IPS-NIHi11 (cell line): ENCODE results near the gene NPW.

Experiments
- DNase-seq: peaks from one replicate; pipeline ENCODE4 v3.0.0; 2012; ENCODE audit warnings: mixed read lengths, low spot score

The NPW gene

DNA sequence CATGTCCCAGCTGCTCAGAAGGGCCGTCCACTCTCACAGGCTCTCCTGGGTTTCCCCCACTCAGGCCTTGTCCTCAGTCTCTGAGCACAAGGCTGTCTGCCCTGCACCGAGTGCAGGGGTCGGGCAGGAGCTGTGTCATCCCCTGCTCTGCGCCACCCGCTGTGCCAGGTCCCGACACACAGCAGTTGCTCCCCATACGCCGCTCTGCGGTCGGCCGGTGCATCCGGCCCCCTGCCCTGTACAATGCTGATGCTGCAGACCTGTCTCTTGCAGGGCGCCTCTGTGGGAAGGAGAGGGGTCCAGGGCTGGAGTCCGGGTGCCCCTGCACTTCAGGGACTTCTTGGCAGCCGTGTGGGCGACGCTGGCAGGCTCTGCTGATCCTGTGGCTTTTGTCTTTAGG lies 34.3 kb downstream of the NPW start:
- DNase-seq, result no peak

DNA sequence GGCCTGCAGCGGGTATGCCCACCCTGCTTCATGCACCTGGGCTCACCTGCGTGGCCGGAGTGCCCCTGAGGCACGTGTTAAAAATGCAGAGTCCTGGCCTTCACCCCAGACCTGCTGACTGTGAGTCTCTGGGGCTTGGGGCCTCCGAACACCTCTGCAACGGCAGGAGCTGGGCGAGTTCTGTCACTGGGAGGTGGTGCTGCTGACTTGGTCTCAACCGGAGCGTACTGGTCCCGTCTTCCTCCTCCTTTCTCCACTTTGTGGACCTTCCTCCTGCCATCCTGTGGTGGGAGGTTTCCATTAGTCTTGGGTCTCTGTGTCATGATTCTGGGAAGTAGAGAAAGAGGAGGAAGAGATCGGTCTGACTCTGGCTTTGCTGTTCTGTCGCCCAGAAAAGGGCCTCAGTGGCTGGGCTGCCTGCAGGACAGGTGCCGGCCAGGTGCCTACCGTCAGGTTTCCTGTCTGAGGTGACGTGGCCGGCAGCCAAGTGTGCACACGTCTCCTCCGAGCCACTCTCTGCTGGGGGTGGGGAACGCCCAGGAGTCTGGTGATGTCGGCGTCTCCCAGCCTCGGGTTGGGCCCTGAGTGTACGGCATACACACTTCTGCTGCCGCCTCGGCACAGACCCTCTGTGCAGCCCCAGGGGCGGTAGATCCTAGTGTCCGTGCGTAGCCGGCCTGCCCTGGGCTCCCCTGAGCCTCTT lies 35.1 kb downstream of the NPW start:
- DNase-seq, result no peak

DNA sequence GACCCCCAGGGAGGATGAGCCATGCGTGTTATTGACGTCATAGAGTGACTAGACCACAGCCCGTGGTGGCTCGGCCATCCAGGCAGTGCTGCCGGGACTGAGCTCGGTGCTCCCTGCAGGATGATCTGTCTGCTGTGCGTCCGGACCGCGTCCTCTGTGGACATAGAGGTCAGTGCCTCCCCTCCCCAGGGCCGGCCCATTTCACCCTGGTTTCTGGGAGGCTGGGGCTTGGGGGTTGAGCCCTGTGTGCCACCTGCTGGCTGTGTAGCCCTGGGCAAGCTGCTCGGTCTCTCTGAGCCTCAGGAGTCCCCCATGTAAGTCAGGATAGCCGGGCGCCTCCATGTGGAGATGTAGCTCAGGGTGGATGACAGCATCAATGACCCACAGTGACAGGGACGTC lies 36.5 kb downstream of the NPW start:
- no peak for DNase-seq

GRCh38 chr16:2056681-2057407 lies 37.3 kb downstream of the NPW start:
- DNase-seq, result peak; percentile 63

GRCh38 chr16:2057438-2057837 lies 37.9 kb downstream of the NPW start:
- DNase-seq, result no peak

- no peak for DNase-seq
Measured at GRCh38 chr16:2058420-2058819, 38.8 kb downstream of the NPW start.

- no peak for DNase-seq
Measured at GRCh38 chr16:2058872-2059271, 39.3 kb downstream of the NPW start.

DNA sequence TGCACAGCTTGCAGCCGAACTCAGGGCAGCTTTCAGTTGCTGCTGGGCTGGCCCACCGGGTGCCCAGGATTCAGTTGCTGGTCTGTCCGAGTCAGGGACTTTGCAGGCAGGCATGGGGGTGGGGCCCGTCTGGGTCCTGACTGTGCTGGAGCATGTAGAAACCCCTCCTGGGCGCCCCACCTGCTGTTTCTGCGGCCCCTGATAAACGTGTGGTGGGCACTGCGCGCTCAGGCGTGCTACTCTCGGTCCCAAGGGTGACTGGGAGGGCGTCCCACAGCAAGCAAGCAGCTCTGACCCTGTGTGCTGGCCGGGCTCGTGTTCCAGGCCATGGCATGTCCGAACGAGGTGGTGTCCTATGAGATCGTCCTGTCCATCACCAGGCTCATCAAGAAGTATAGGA lies 40.8 kb downstream of the NPW start:
- DNase-seq, result no peak

DNA sequence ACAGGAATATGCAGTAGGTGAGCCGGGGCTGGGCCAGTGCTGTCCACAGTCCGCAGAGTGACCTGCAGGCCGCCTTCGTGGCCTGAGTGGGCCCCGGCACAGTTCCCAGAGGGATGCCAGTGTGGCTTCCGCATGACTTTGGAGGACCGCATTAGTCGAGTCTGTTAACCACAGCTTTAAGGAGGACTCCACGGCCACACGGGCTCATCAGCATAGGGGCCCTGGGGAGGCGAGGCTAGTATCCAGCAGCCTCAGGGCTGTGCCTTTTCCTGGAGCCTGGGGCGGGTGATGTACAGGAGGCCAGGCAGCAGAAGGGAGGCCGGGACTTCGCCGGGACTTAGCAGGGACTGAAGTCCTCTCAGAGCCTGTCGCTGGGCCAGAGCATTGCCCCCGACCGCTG lies 41.4 kb downstream of the NPW start:
- DNase-seq, result no peak

- no peak for DNase-seq
Measured at GRCh38 chr16:2061526-2061925, 41.9 kb downstream of the NPW start.

DNA sequence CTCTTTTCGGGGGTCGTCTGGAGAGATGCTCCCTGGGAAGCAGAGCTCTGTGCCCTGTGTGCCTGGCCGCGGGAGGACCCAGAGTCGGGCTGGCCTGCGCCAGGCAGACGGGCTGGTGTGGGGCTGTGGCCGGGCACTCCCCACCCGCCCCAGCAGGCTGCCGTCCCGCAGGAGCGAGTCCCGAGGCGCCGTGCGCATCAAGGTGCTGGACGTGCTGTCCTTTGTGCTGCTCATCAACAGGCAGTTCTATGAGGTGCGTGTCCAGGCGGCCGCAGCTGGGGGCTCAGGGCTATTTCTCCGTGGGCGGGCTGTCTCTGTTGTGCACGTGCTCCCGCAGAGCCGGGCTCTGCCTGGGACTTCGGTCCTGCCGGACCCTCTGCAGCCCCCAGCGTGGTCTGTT lies 43.2 kb downstream of the NPW start:
- no peak for DNase-seq

DNA sequence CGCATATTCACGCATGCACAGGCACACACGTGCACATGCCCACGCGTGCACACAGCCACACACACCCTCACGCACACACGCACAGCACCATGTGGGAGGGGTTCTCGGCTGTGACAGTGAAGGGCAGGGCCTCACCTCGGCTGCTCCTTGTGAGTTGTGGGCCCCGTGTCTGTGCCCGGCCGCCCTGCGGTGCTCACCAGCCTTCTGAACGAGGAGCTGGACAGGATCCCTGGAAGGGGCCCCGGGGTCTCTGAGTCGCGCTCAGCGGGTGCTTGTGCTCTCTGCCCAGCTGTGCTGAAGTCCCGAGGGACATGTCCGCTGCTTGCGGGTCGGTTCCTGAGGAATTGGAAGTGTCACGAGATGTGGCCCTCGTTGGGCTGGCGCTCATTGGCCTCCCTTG lies 44.3 kb downstream of the NPW start:
- no peak for DNase-seq

- no peak for DNase-seq
Measured at GRCh38 chr16:2064368-2064945, 44.9 kb downstream of the NPW start.

DNA sequence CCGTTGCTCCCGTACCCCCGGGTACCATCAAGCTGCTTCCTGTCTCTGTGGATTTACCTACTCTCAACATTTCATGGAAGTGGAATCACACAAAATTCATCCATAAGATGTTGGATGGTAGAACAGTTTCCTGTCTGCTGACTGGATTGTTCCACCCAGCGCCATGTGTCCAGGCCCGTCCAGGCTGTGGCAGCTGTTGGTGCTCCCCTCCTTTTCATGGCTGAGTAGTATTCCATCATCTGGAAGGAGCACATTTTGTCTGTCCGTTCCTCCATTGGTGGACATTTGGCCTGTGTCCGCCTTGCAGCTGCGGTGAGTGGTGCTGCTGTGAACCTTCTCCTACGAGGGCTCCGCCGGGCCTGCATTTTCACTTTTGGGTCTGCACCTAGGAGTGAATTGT lies 46.6 kb downstream of the NPW start:
- no peak for DNase-seq
